Activated T-cell treated with anti-CD3 and anti-CD28 coated beads, Interleukin-2, amount 50 U/mL, for 24 hours (primary cell): ENCODE measurements around the gene PAPSS2.
A peak's percentile ranks its signal among the peaks of the same experiment; 100 is the strongest.
"Not testable (repeated sequence)": the region's sequence is repeated elsewhere in the genome, so short reads cannot be mapped to it uniquely, and the experiment has no call there.

ENCODE experiments used
- DNase-seq: peaks from one replicate; pipeline ENCODE4 v3.0.0-alpha.2; 2020
- H3K27ac Mint-ChIP-seq: 2 replicates; pipeline ENCODE4 v1.8.0; 2020; ENCODE audit warnings: mild to moderate bottlenecking, mixed read lengths
- H3K27me3 Mint-ChIP-seq: 2 replicates; pipeline ENCODE4 v1.8.0; 2020; ENCODE audit warnings: mixed read lengths
- H3K36me3 Mint-ChIP-seq: 2 replicates; pipeline ENCODE4 v1.8.0; 2020; ENCODE audit warnings: low read depth, mixed read lengths
- H3K4me1 Mint-ChIP-seq: 2 replicates; pipeline ENCODE4 v1.8.0; 2020; ENCODE audit warnings: low read depth, mixed read lengths
- H3K4me3 Mint-ChIP-seq: 2 replicates; pipeline ENCODE4 v1.8.0; 2020; ENCODE audit warnings: mild to moderate bottlenecking, moderate library complexity, mixed read lengths
- H3K9me3 Mint-ChIP-seq: 2 replicates; pipeline ENCODE4 v1.8.0; 2020; ENCODE audit warnings: mixed read lengths

The PAPSS2 gene

DNA sequence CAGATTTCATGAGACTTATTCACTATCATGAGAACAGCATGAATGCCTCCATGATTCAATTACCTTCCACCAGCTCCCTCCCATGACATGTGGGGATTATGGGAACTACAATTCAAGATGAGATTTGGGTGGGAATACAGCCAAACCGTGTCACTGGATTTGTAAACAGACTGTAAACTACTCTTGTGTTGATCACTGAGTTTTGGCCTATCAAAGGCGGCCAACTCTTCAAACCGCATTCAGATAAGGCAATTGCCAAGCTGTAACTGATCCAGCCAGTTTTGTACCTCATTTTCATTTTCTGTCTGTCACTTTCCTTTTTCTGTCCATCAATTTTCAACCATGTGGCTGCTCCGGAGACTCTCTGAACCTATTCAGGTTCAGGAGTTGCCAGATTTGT lies 27.2 kb upstream of the PAPSS2 start:
- no peak overlapping the region for H3K4me3 Mint-ChIP-seq
- DNase-seq = no peak
- H3K9me3 Mint-ChIP-seq = peaks cover 16% of the 10 kb centered on the region
- H3K36me3 Mint-ChIP-seq = peaks cover 1% of the 10 kb centered on the region
- peaks cover 3% of the 10 kb centered on the region for H3K27me3 Mint-ChIP-seq
- peaks cover 19% of the 10 kb centered on the region for H3K4me1 Mint-ChIP-seq
- H3K27ac Mint-ChIP-seq = no peak overlapping the region

DNA sequence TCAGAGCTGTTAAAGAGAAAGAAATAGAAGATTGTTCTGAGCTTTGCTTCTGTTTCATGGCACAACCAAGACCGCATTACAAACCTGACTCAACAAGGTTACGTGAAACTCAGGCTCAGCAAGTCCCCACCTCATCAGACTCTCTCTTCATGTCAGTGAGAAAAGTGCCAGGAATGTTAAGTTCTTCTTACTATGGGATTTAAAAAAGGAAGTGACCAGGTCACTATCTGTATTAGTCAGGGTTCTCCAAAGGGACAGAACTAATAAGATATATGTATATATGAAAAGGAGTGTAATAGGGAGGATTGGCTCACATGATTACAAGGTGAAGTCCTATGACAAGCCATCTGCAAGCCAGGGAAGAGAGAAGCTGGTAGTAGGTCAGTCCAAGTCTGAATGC lies 25.4 kb upstream of the PAPSS2 start:
- H3K9me3 Mint-ChIP-seq = peaks cover 16% of the 10 kb centered on the region
- no peak overlapping the region for H3K27ac Mint-ChIP-seq
- peaks cover 19% of the 10 kb centered on the region for H3K4me1 Mint-ChIP-seq
- H3K27me3 Mint-ChIP-seq = peaks cover 3% of the 10 kb centered on the region
- peaks cover 1% of the 10 kb centered on the region for H3K36me3 Mint-ChIP-seq
- DNase-seq = no peak
- no peak overlapping the region for H3K4me3 Mint-ChIP-seq

GRCh38 chr10:87635498-87636312 lies 24.0 kb upstream of the PAPSS2 start:
- Mint-ChIP-seq H3K27ac (no peak overlapping the region), H3K36me3 (peaks cover 1% of the 10 kb centered on the region), H3K4me1 (peaks cover 19% of the 10 kb centered on the region), H3K27me3 (peaks cover 3% of the 10 kb centered on the region), H3K9me3 (peaks cover 16% of the 10 kb centered on the region), H3K4me3 (no peak overlapping the region)
- DNase-seq = peak; percentile 36

DNA sequence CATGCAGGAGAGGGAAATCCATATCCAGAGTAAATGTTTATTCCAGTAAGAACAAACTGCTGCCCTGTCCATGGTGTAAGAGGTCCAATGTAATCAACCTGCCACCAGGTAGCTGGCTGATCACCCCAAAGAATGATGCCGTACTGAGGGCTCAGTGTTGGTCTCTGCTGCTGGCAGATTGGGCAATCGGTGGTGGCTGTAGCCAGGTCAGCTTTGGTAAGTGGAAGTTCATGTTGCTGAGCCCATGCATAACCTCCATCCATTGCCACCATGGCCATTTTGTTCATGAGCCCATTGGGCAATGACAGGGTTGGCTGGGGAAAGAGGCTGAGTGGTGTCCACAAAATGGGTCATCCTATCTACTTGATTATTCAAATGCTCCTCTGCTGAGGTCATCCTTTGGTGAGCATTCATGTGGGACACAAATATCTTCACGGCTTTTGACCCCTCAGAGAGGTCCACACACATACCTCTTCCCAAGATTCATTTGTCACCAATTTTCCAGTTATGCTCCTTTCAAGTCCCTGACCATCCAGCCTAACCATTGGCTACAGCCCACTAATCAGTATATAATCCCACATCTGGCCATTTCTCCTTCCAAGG lies 23.3 kb upstream of the PAPSS2 start:
- H3K27ac Mint-ChIP-seq = no peak overlapping the region
- peaks cover 3% of the 10 kb centered on the region for H3K27me3 Mint-ChIP-seq

DNA sequence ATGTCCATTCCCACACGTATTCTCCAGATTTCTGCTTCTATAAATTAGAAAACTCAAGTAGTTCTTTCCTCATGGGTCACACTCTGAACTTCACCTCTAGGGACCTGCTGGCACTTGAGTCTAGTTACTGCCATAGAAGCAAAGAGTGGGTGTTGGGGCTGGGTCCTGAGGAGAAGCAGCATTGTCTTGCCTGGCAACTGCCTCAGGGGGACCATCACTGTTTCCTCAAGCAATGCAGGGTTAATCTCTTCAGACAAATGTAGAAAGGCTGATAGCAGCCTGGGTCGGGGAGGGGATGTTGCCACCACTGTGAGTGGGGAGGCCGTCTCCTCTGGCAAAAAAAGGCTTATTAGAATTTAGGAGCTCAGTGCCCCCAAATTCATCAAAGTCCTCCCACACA lies 20.2 kb upstream of the PAPSS2 start:
- no peaks in the 10 kb centered on the region for H3K36me3 Mint-ChIP-seq
- H3K9me3 Mint-ChIP-seq = peaks cover 12% of the 10 kb centered on the region
- no peaks in the 10 kb centered on the region for H3K27me3 Mint-ChIP-seq
- no peak overlapping the region for H3K27ac Mint-ChIP-seq
- no peak overlapping the region for H3K4me3 Mint-ChIP-seq
- H3K4me1 Mint-ChIP-seq = peaks cover 27% of the 10 kb centered on the region
- no peak for DNase-seq

More for the DNA sequence above, 23.3 kb upstream of the PAPSS2 start:
- peaks cover 19% of the 10 kb centered on the region for H3K4me1 Mint-ChIP-seq
- DNase-seq = no peak
- H3K36me3 Mint-ChIP-seq = peaks cover 1% of the 10 kb centered on the region
- no peak overlapping the region for H3K4me3 Mint-ChIP-seq
- peaks cover 16% of the 10 kb centered on the region for H3K9me3 Mint-ChIP-seq

DNA sequence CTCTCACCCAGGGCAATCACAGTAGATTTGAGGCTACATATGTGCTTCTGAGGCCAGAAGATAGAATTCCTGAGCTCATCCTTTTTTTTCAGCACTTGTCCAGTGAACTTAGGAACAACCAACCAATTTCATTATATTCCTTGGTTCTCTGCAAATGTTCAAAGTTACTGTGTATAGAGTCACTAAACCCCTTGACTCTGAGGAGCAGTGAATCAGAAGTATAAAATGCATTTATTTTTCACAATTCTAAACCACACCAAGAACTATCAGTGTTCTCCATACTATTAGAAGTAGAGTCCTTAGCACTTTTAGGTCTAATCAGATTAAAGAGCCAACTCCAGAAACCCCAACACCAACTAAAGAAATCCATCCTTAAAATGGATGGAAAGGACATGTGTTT lies 19.6 kb upstream of the PAPSS2 start:
- peaks cover 32% of the 10 kb centered on the region for H3K4me1 Mint-ChIP-seq
- H3K27ac Mint-ChIP-seq = no peak overlapping the region
- peaks cover 10% of the 10 kb centered on the region for H3K9me3 Mint-ChIP-seq
- no peak for DNase-seq
- H3K36me3 Mint-ChIP-seq = no peaks in the 10 kb centered on the region
- H3K4me3 Mint-ChIP-seq = no peak overlapping the region
- no peaks in the 10 kb centered on the region for H3K27me3 Mint-ChIP-seq

DNA sequence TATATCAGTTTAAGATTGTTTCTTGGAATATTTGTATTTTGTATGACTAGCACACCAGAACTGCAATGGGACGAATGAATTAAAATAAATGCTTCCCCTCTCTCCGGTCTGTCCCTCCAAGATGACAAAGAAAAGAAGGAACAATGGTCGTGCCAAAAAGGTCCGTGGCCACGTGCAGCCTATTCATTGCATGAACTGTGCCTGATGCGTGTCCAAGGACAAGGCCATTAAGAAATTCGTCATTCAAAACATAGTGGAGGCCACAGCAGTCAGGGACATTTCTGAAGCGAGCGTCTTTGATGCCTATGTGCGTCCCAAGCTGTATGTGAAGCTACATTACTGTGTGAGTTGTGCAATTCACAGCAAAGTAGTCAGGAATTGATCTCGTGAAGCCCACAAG lies 17.2 kb upstream of the PAPSS2 start:
- H3K27ac Mint-ChIP-seq = no peak overlapping the region
- peaks cover 4% of the 10 kb centered on the region for H3K9me3 Mint-ChIP-seq
- H3K4me1 Mint-ChIP-seq = peaks cover 24% of the 10 kb centered on the region
- no peak for DNase-seq
- H3K4me3 Mint-ChIP-seq = no peak overlapping the region
- no peaks in the 10 kb centered on the region for H3K36me3 Mint-ChIP-seq
- no peaks in the 10 kb centered on the region for H3K27me3 Mint-ChIP-seq

DNA sequence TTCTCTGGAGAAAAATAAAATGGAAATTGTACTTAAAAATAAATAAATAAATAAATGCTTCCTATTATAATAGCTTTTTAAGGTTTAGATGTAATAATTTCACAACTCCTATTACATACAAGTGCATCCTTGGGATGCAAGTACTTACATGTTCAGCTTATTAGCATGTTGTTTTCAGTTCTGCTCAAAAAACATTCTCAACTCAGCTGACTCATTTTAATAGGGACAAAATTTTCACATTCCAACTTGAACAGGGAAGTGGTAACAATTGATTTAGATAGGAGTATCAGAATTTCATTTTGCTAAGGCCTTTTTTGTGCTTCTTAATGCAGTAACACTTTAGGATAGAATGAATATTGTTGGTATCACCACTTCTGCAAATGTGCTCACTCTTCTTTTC lies 16.7 kb upstream of the PAPSS2 start:
- H3K9me3 Mint-ChIP-seq = peaks cover 4% of the 10 kb centered on the region
- H3K36me3 Mint-ChIP-seq = no peaks in the 10 kb centered on the region
- no peak overlapping the region for H3K4me3 Mint-ChIP-seq
- H3K27me3 Mint-ChIP-seq = no peaks in the 10 kb centered on the region
- DNase-seq = no peak
- H3K27ac Mint-ChIP-seq = no peak overlapping the region
- peaks cover 25% of the 10 kb centered on the region for H3K4me1 Mint-ChIP-seq

- H3K36me3 Mint-ChIP-seq = no peaks in the 10 kb centered on the region
- H3K9me3 Mint-ChIP-seq = peaks cover 6% of the 10 kb centered on the region
- no peak overlapping the region for H3K4me3 Mint-ChIP-seq
- H3K4me1 Mint-ChIP-seq = peaks cover 32% of the 10 kb centered on the region
- H3K27me3 Mint-ChIP-seq = no peaks in the 10 kb centered on the region
- H3K27ac Mint-ChIP-seq = no peak overlapping the region
- DNase-seq = no peak
Observed at GRCh38 chr10:87643920-87644319, 15.8 kb upstream of the PAPSS2 start.

DNA sequence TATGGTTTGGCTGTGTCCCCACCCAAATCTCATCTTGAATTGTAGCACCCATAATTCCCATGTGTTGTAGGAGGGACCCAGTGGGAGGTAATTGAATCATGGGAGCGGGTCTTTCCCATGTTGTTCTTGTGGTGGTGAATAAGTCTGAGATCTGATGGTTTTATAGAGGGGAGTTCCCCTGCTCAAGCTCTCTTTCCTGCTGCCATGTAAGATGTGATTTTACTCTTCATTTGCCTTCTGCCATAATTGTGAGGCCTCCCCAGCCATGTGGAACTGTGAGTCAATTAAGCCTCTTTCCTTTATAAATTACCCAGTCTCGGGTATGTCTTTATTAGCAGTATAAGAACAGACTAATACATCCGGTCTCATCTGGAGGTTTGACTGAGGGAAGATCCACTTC lies 15.2 kb upstream of the PAPSS2 start:
- not testable (repeated sequence) for H3K4me3 Mint-ChIP-seq, H3K27ac Mint-ChIP-seq, DNase-seq, H3K27me3 Mint-ChIP-seq, H3K9me3 Mint-ChIP-seq, H3K36me3 Mint-ChIP-seq
- peaks cover 36% of the 10 kb centered on the region for H3K4me1 Mint-ChIP-seq

- Mint-ChIP-seq H3K4me3 (no peak overlapping the region), H3K4me1 (peaks cover 36% of the 10 kb centered on the region), H3K27me3 (peaks cover 2% of the 10 kb centered on the region), H3K27ac (peak overlapping the region; percentile 50), H3K36me3 (no peaks in the 10 kb centered on the region), H3K9me3 (peaks cover 10% of the 10 kb centered on the region)
- no peak for DNase-seq
Observed at GRCh38 chr10:87646192-87646909, 13.3 kb upstream of the PAPSS2 start.

GRCh38 chr10:87646935-87647334 lies 12.7 kb upstream of the PAPSS2 start:
- H3K4me3 Mint-ChIP-seq = no peak overlapping the region
- H3K4me1 Mint-ChIP-seq = peaks cover 36% of the 10 kb centered on the region
- no peak for DNase-seq
- H3K9me3 Mint-ChIP-seq = peaks cover 10% of the 10 kb centered on the region
- peaks cover 7% of the 10 kb centered on the region for H3K27me3 Mint-ChIP-seq
- H3K36me3 Mint-ChIP-seq = no peaks in the 10 kb centered on the region
- peak overlapping the region; percentile 50 for H3K27ac Mint-ChIP-seq

GRCh38 chr10:87650838-87651589 lies 8.7 kb upstream of the PAPSS2 start:
- H3K4me3 Mint-ChIP-seq = no peak overlapping the region
- peaks cover 23% of the 10 kb centered on the region for H3K27me3 Mint-ChIP-seq

GRCh38 chr10:87651801-87652200 lies 7.9 kb upstream of the PAPSS2 start:
- DNase-seq = no peak
- Mint-ChIP-seq H3K4me3 (no peak overlapping the region), H3K27me3 (peaks cover 31% of the 10 kb centered on the region), H3K36me3 (no peaks in the 10 kb centered on the region), H3K27ac (no peak overlapping the region), H3K4me1 (peaks cover 23% of the 10 kb centered on the region), H3K9me3 (peaks cover 6% of the 10 kb centered on the region)

More at GRCh38 chr10:87650838-87651589, 8.7 kb upstream of the PAPSS2 start:
- Mint-ChIP-seq H3K9me3 (peaks cover 6% of the 10 kb centered on the region), H3K36me3 (no peaks in the 10 kb centered on the region), H3K27ac (no peak overlapping the region), H3K4me1 (peaks cover 21% of the 10 kb centered on the region)
- no peak for DNase-seq
